ENCODE measurements around the gene ANKRD6. TPM values are rescaled to one million over a fixed set of nuclear protein-coding genes. Genes with fewer than 3 reads are reported as not detected.

The ANKRD6 gene
- total RNA-seq, 1 experiment from 2014 or later = 20.5 TPM

DNA sequence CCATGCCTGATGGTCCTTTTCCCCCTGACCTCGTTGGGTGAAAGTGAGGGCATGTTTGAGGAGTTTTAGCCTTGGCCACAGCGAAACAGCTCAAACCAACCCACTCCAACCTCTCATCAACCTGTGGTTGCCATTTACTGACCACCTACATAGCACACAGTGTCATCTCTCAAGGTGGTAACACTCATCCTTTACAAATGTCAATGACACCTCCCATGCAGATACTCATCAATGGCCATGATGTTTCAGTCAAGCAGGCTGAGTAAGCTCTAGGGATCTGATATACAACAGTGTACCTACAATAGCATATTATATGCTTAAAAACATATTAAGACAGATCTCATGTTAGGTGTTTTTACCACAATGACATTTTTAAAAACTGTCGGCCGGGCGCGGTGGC, 30.2 kb upstream of the ANKRD6 start:
- Mint-ChIP-seq H3K4me1 (ENCODE audit: low read depth, unreplicated experiment) (no peaks in the 10 kb centered on the region), H3K36me3 (ENCODE audit: insufficient read depth, unreplicated experiment) (no peaks in the 10 kb centered on the region), H3K9me3 (ENCODE audit: unreplicated experiment) (no peaks in the 10 kb centered on the region), H3K4me3 (ENCODE audit: unreplicated experiment) (no peak overlapping the region), H3K27ac (ENCODE audit: unreplicated experiment) (no peak overlapping the region), H3K27me3 (ENCODE audit: insufficient read depth, unreplicated experiment) (peaks cover 2% of the 10 kb centered on the region)
- Histone ChIP-seq H3K9me3 (no peaks in the 10 kb centered on the region), H3K36me3 (ENCODE audit: control insufficient read depth, insufficient read depth, low read length) (no peaks in the 10 kb centered on the region), H3K27me3 (replicated peaks; ENCODE audit: control insufficient read depth, insufficient read depth, low read length) (no peaks in the 10 kb centered on the region), H3K4me1 (no peaks in the 10 kb centered on the region), H3K4me3 (ENCODE audit: low read depth, low read length) (no peak overlapping the region)
- ChIA-PET POLR2A (no interaction called here), CTCF (no interaction called here)
- TF ChIP-seq, protein P1, sequence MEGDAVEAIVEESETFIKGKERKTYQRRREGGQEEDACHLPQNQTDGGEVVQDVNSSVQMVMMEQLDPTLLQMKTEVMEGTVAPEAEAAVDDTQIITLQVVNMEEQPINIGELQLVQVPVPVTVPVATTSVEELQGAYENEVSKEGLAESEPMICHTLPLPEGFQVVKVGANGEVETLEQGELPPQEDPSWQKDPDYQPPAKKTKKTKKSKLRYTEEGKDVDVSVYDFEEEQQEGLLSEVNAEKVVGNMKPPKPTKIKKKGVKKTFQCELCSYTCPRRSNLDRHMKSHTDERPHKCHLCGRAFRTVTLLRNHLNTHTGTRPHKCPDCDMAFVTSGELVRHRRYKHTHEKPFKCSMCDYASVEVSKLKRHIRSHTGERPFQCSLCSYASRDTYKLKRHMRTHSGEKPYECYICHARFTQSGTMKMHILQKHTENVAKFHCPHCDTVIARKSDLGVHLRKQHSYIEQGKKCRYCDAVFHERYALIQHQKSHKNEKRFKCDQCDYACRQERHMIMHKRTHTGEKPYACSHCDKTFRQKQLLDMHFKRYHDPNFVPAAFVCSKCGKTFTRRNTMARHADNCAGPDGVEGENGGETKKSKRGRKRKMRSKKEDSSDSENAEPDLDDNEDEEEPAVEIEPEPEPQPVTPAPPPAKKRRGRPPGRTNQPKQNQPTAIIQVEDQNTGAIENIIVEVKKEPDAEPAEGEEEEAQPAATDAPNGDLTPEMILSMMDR (IDR thresholded peaks at IDR 0.05; ENCODE audit: insufficient read depth in 1 of 2, low read depth in 1 of 2, low read length in 1 of 2, severe bottlenecking in 1 of 2, unreplicated experiment in 1 of 2) = no peak
- DNase-seq = no peak
- intact Hi-C loops (cut with micrococcal nuclease; ENCODE audit: unreplicated experiment) = no loop called here
- BruUV-seq (replicated peaks) = no TSS peak

DNA sequence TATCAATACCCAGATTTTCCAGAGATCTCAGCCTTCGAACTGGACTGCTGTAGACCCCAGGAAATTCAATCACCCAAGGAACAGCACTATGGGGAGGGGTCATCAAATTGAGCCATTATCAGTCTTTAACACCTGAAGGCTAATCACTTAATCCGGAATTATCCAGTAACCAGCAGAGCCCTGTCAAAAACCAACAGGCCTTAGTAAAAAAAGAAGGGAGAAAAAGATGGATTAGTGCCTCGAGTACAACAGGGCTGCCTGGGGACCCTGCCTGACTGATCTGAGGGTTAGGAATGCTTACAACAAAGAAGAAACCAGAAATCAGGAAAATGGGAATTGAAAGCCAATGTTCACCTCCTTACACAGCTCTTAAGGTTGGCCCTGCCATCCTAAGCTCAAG, 28.4 kb upstream of the ANKRD6 start:
- BruUV-seq (replicated peaks) = no TSS peak
- H3K4me3 Mint-ChIP-seq (ENCODE audit: unreplicated experiment) = no peak overlapping the region
- no peak overlapping the region for H3K27ac Mint-ChIP-seq (ENCODE audit: unreplicated experiment)
- H3K27me3 Mint-ChIP-seq (ENCODE audit: insufficient read depth, unreplicated experiment) = peaks cover 2% of the 10 kb centered on the region
- no peaks in the 10 kb centered on the region for H3K9me3 Mint-ChIP-seq (ENCODE audit: unreplicated experiment)
- ChIA-PET CTCF (no interaction called here), POLR2A (no interaction called here)
- H3K27me3 ChIP-seq (replicated peaks; ENCODE audit: control insufficient read depth, insufficient read depth, low read length) = no peaks in the 10 kb centered on the region
- H3K36me3 Mint-ChIP-seq (ENCODE audit: insufficient read depth, unreplicated experiment) = no peaks in the 10 kb centered on the region
- H3K4me1 Mint-ChIP-seq (ENCODE audit: low read depth, unreplicated experiment) = no peaks in the 10 kb centered on the region
- no peaks in the 10 kb centered on the region for H3K4me1 ChIP-seq
- intact Hi-C loops (cut with micrococcal nuclease; ENCODE audit: unreplicated experiment) = no loop called here
- H3K9me3 ChIP-seq = no peaks in the 10 kb centered on the region
- no peak overlapping the region for H3K4me3 ChIP-seq (ENCODE audit: low read depth, low read length)
- H3K36me3 ChIP-seq (ENCODE audit: control insufficient read depth, insufficient read depth, low read length) = no peaks in the 10 kb centered on the region
- no peak for DNase-seq
- TF ChIP-seq, protein P1 (IDR thresholded peaks at IDR 0.05; ENCODE audit: insufficient read depth in 1 of 2, low read depth in 1 of 2, low read length in 1 of 2, severe bottlenecking in 1 of 2, unreplicated experiment in 1 of 2) = no peak

DNA sequence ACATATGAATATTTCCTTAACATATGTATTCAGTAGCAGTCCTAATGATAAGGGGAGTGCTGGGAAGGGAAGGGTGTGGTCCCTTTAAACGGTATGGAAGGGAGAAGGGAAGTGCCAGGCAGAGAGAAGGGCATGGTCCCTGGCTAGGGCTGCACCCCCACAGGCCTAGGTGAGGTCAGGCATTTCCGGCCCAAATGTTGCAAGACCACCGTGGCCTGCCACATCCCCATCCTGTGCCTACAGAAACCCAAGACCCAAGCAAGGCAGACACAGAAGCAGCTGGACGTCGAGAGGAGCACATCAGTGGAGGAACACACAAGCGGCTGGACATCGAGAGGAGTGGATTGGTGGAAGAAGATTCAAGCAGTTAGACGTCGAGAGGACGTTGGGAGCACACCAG, 26.8 kb upstream of the ANKRD6 start:
- POLR2A ChIA-PET = interaction anchor here (0.5 kb wide), 1 partner anchor 58 kb away, joined by 3 read pairs; no protein-coding TSS in a partner anchor
- CTCF ChIA-PET = no interaction called here
- Histone ChIP-seq H3K36me3 (ENCODE audit: control insufficient read depth, insufficient read depth, low read length) (no peaks in the 10 kb centered on the region), H3K9me3 (no peaks in the 10 kb centered on the region), H3K27me3 (replicated peaks; ENCODE audit: control insufficient read depth, insufficient read depth, low read length) (no peaks in the 10 kb centered on the region), H3K4me1 (no peaks in the 10 kb centered on the region), H3K4me3 (ENCODE audit: low read depth, low read length) (no peak overlapping the region)
- TF ChIP-seq, protein P1 (IDR thresholded peaks at IDR 0.05; ENCODE audit: insufficient read depth in 1 of 2, low read depth in 1 of 2, low read length in 1 of 2, severe bottlenecking in 1 of 2, unreplicated experiment in 1 of 2) = no peak
- Mint-ChIP-seq H3K36me3 (ENCODE audit: insufficient read depth, unreplicated experiment) (no peaks in the 10 kb centered on the region), H3K9me3 (ENCODE audit: unreplicated experiment) (no peaks in the 10 kb centered on the region), H3K27ac (ENCODE audit: unreplicated experiment) (no peak overlapping the region), H3K4me3 (ENCODE audit: unreplicated experiment) (no peak overlapping the region), H3K27me3 (ENCODE audit: insufficient read depth, unreplicated experiment) (peaks cover 2% of the 10 kb centered on the region), H3K4me1 (ENCODE audit: low read depth, unreplicated experiment) (no peaks in the 10 kb centered on the region)
- DNase-seq = no peak
- no TSS peak for BruUV-seq (replicated peaks)
- intact Hi-C loops (cut with micrococcal nuclease; ENCODE audit: unreplicated experiment) = no loop called here

All from Caco-2 (cell line).